ENCODE results near the gene NR4A2.

Gene NR4A2

GRCh38 chr2:156339865-156340264 lies 7.3 kb upstream of the NR4A2 start:
- DNase-seq, result no peak

- DNase-seq, result no peak
Measured at GRCh38 chr2:156339110-156339847, 6.8 kb upstream of the NR4A2 start.

- no peak for DNase-seq
Measured at GRCh38 chr2:156338578-156338977, 6.1 kb upstream of the NR4A2 start.

- DNase-seq, result peak; percentile 90
Measured at GRCh38 chr2:156334496-156335478, 2.3 kb upstream of the NR4A2 start.

- DNase-seq, result peak; percentile 84
Measured at GRCh38 chr2:156333951-156334495, 1.5 kb upstream of the NR4A2 start.

DNA sequence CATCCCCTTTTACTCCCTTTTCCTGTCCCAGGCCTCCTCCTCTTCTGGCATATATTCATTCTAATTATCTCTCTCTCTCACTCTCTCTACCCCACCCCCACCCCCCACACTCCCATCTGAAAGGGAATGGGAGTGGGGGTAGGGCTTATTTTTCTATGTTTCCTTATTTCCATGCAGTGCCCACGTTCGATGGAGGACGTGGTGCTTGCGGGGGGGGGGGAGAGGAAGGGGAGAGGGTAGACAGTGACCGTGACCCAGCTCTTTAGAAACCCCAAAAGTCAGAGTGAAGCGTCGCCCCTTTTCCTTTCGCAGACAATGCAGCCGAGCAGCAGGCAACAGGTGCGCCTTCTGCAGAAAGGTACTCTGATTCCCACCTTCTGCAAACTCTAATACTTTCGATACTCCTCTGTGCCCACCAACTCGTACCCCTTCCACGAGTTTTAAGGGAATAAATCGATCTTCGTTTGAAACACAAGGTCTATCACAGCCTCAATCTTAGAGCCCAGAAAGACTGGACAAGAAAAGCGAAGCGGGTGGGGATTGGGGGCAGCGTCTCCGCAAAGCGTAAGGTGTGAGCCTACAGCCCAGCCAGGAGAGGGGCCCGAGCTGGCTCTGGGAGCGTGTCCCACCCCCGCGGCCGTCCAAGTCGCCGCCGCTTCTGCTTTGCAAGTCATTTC lies 891 bp upstream of the NR4A2 start:
- no peak for DNase-seq

DNA sequence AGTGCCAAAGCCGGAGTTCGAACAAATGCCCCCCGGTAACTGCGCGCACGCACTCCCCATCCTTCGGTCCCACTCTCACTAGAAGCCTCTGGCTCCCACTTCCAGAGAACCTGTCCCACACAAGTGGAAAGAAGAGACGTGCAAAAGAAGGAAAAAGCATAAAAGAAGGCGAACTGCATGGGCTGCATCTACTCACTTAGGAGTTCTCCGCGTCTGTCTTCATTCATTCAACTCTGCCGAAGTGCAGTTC lies 312 bp downstream of the NR4A2 start:
- no peak for DNase-seq

GRCh38 chr2:156331572-156332283 lies 793 bp downstream of the NR4A2 start:
- peak; percentile 58 for DNase-seq

DNA sequence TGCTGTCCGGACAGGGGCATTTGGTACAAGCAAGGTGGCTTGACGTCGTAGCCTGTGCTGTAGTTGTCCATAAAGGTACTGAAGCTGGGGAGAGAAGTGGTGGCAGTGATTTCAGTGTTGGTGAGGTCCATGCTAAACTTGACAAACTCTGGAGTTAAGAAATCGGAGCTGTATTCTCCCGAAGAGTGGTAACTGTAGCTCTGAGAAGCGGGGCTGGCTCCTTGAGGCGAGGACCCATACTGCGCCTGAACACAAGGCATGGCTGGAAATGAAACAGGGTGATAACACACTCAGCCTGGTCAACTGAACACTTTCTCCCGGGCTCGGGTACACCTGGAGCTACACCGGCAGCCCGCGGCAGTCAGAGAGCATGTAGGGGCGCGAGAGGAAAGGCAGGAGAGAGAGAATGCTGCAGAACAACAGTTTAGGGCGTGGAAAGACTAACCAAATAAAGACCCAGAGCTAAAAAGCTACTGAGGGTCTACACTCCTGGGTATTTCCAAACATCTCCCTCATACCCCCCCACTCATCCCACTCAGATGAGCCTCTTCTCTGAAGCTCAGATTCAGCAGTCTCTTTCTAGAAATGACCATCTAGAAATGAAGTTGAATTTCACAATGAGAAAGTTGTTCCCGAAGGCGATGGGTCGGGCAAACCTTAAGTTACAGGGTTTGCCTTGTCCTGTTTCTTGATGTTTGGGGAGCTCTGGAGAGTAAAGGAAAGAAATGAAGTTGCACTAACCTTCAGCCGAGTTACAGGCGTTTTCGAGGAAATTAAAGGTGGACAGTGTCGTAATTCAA lies 2.4 kb downstream of the NR4A2 start:
- DNase-seq, result peak; percentile 55

GRCh38 chr2:156329031-156329926 lies 3.2 kb downstream of the NR4A2 start:
- DNase-seq, result peak; percentile 58

DNA sequence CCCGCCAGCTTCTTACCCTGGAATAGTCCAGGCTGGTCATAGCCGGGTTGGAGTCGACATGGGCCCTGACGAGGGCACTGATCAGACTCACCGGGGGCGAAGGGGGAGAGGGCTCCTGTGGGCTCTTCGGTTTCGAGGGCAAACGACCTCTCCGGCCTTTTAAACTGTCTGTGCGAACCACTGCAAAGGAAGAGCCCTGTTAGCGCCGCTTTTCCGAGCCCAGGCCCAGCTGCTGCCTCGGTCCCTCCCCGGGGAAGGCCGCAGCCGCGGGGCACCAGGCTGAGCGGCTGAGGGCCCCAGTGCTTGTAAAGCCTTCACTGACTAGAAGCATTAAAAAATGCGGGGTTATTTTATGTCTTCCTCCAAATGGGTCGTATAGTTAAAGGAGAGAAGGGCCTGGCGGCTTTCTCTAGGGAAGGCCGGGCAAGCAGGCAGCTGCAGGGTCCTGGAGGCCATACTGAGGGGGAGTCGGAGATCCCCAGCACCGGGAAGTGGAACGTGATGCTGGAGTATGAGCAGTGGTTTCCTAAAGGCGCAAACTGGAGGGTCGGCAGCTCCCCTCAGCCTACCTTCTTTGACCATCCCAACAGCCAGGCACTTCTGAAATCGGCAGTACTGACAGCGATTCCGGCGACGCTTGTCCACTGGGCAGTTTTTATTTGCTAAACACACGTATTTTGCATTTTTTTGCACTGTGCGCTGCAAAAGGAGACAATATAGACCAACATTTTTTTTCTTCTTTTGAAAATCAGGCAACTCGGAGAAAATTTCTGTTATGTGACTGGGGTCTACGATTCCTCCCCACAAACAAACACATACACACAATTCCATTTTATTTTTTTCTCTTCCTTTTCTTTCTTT lies 4.5 kb downstream of the NR4A2 start:
- peak; percentile 53 for DNase-seq

- peak; percentile 37 for DNase-seq
Measured at GRCh38 chr2:156326526-156327095, 5.9 kb downstream of the NR4A2 start.

DNA sequence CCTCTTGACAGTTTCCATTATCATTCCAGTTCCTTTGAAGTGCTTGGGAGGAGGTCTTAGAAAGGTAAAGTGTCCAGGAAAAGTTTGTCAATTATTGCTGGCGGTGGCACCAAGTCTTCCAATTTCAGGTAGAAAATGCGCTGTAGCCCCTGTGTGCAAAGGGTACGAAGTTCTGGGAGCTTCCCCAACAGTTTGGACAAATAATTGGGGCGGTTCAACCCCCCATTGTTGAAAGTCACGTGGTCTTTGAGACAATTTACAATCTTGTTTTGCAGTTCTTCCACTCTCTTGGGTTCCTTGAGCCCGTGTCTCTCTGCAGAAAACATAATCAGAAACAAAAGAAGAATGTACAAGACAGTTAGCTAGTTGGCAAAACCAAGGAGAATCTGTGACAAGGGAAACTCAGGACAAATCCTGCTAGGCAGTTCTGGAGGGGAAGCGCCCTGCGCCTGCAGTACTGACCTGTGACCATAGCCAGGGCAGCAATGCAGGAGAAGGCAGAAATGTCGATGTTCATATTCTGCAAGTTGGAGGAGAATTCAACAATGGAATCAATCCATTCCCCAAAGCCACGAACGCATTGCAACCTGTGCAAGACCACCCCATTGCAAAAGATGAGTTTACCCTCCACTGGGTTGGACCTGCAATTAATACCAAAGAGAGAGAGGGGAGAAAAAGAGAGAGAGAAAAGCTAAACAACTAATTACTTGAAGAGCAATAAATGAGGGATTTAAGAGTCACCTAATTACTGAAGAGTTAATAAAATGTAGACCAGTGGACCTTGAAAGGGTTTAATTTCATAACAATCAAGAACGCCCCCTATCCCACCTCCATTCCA lies 6.6 kb downstream of the NR4A2 start:
- peak; percentile 45 for DNase-seq

- DNase-seq, result no peak
Measured at GRCh38 chr2:156323754-156324153, 8.8 kb downstream of the NR4A2 start.

DNA sequence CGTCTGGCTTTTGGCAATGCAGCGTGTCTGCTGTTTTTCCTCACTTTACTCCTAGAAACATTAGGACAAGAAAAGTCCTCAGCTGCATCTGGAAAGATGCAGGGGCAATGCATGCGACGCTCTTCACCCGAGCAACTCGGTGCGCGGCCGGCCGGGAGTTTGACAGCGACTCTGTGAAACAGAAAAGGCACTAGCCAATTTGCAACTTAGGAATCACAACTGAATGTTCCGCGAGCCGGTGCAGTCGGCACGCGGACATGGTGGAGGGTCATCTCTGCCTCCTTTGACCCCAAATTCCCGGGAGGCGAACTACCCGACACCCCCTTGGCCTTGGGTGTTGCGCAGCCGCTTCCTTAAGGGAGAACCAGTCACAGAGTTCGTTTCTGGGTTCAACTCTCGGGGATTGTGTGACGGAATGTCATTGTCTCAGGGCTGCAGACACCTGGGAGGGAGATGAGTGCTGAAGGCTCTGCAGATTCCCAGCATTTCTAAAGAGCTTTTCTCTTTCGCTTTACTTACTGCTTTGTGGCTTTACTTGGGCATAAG lies 9.8 kb downstream of the NR4A2 start:
- peak; percentile 61 for DNase-seq

DNA sequence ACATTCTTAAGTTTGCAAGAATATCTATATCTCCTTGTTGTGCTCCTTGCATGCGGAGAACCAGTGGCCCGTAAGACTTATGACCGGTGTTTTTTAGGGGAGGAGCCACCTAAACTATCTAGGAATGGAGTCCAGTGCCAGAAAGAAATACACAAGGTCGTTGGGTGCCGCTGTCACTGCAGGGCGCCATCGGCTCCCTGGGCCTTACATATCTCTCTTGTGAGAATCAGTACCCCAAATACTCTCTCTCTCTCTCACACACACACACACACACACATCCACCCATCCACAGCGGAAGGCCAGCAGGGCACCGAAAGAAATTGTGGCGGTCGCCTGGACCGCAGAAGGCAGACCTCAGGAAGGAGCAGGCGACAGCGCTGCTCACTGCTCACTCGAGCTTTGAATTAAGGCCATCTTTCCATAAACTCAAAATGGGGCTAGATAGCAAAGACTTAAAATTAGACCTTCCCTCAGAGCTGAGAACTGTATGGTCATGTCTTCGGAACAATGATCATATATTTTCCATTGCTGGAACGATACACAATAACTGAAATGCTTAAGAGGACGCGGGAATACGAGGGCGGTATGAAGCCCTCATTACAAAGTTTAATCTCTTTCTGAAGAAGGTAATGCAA lies 10.4 kb downstream of the NR4A2 start:
- DNase-seq, result peak; percentile 63

- peak; percentile 61 for DNase-seq
Measured at GRCh38 chr2:156321243-156321904, 11.1 kb downstream of the NR4A2 start.
